Left ventricle myocardium inferior (tissue), 1 donor: ENCODE measurements around the gene CD274. TPM values are rescaled to one million over a fixed set of nuclear protein-coding genes. Genes with fewer than 3 reads are reported as not detected.
"Not testable (repeated sequence)": the region's sequence is repeated elsewhere in the genome, so short reads cannot be mapped to it uniquely, and the experiment has no call there.

ENCODE experiments used
- DNase-seq: peaks from one replicate; pipeline ENCODE4 v3.0.0-alpha.2; 2020
- H3K27ac ChIP-seq: fragments of 200-600 bp; replicated peaks from 2 replicates; pipeline ENCODE4 v1.8.0; 2021
- H3K27me3 ChIP-seq: fragments of 200-600 bp; 2 replicates; pipeline ENCODE4 v1.8.0; 2021; ENCODE audit warnings: low read depth
- H3K36me3 ChIP-seq: fragments of 200-600 bp; 2 replicates; pipeline ENCODE4 v1.8.0; 2021
- H3K4me1 ChIP-seq: fragments of 200-600 bp; 2 replicates; pipeline ENCODE4 v1.8.0; 2021
- H3K4me3 ChIP-seq: fragments of 200-600 bp; 2 replicates; pipeline ENCODE4 v1.8.0; 2021; ENCODE audit warnings: mild to moderate bottlenecking, moderate library complexity
- H3K9me3 ChIP-seq: fragments of 200-600 bp; replicated peaks from 2 replicates; pipeline ENCODE4 v1.8.0; 2021
- CTCF ChIP-seq: fragments of 200-600 bp; IDR thresholded peaks from 2 replicates; pipeline ENCODE4 v1.8.0; 2021; ENCODE audit warnings: antibody characterized with exemption, mild to moderate bottlenecking, borderline replicate concordance
- intact Hi-C: fragments of 100-400 bp; cut with micrococcal nuclease; formaldehyde crosslinking; loops from one replicate; pipeline ENCODE4 v1.11.0; 2022
- total RNA-seq: library from RNA; stranded (reverse); fragmentation: NEBNext Ultra II Directional; extraction: Animal tissue kit (Norgen Biotek cat#: 25700); gene quantifications from one replicate; pipeline ENCODE4 v1.2.1, GENCODE V29; 2021
- donor health status: DM: no; HTN: yes; CAD: no; lungs with severe emphysema.

Gene CD274
- total RNA-seq, 1 donor from 2014 or later, result 14.7 TPM

GRCh38 chr9:5428172-5428571 is 22.2 kb upstream of the CD274 start:
- H3K27me3 ChIP-seq, result no peaks in the 10 kb centered on the region
- no peak for DNase-seq
- no peaks in the 10 kb centered on the region for H3K4me1 ChIP-seq
- H3K27ac ChIP-seq, result no peak overlapping the region
- H3K36me3 ChIP-seq, result peaks cover 18% of the 10 kb centered on the region
- no peaks in the 10 kb centered on the region for H3K9me3 ChIP-seq
- intact Hi-C loops, result no loop called here
- TF ChIP-seq CTCF, result no peak
- H3K4me3 ChIP-seq, result no peak overlapping the region

DNA sequence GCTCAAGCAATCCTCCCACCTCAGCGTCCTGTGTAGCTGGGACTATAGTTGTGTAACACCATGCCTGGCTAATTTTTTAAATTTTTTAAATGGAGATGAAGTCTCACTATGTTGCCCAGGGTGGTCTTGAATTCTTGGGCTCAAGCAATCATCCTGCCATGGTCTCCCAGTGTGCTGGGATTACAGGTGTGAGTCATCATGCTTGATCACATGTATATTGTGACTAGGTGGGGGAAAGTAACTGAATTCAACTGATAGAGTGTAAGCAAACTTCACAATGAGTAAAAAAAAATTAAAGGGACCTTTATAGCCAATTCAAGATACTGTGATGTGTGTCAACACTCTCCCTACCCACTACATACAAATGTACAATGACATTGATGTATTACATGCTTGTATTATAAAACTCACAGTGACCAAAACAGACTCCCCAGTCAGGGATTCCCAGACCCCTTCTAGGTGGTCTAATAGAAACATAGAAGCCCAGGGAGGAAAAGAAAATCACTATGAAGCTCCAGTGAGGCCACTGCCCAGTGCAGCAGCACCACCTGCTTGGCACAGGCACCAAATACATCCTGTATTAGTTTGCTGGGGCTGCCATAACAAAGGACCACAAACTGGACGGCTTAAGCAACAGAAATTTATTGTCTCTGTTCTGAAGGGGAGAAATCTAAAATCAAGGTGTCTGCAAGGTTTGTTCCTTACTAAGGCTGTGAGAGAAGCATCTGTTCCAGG is 21.4 kb upstream of the CD274 start:
- Histone ChIP-seq H3K27me3 (no peaks in the 10 kb centered on the region), H3K4me1 (no peaks in the 10 kb centered on the region), H3K27ac (no peak overlapping the region), H3K36me3 (peaks cover 18% of the 10 kb centered on the region), H3K4me3 (no peak overlapping the region), H3K9me3 (no peaks in the 10 kb centered on the region)
- no peak for DNase-seq
- no peak for TF ChIP-seq CTCF
- intact Hi-C loops, result no loop called here

GRCh38 chr9:5429873-5430564 is 20.3 kb upstream of the CD274 start:
- peaks cover 19% of the 10 kb centered on the region for H3K36me3 ChIP-seq
- DNase-seq, result no peak
- no peak overlapping the region for H3K27ac ChIP-seq
- no peak for TF ChIP-seq CTCF
- no peaks in the 10 kb centered on the region for H3K4me1 ChIP-seq
- no peaks in the 10 kb centered on the region for H3K27me3 ChIP-seq
- no peaks in the 10 kb centered on the region for H3K9me3 ChIP-seq
- no peak overlapping the region for H3K4me3 ChIP-seq
- intact Hi-C loops, result no loop called here

GRCh38 chr9:5430912-5431311 is 19.4 kb upstream of the CD274 start:
- Histone ChIP-seq H3K36me3 (peaks cover 28% of the 10 kb centered on the region), H3K27ac (no peak overlapping the region), H3K4me3 (no peak overlapping the region), H3K9me3 (no peaks in the 10 kb centered on the region), H3K4me1 (peaks cover 8% of the 10 kb centered on the region), H3K27me3 (no peaks in the 10 kb centered on the region)
- no peak for TF ChIP-seq CTCF
- intact Hi-C loops, result no loop called here
- DNase-seq, result no peak

DNA sequence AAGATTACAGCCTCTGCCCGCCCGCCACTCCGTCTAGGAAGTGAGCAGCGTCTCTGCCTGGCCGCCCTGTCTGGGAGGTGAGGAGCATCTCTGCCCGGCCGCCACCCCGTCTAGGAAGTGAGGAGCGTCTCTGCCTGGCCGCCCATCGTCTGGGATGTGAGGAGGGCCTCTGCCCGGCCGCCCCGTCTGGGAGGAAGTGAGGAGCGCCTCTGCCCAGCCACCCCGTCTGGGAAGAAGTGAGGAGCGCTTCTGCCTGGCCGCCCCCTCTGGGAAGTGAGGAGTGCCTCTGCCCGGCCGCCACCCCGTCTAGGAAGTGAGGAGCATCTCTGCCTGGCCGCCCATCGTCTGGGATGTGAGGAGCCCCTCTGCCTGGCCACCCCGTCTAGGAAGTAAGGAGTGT is 17.5 kb upstream of the CD274 start:
- H3K9me3 ChIP-seq, H3K27me3 ChIP-seq, H3K4me3 ChIP-seq, intact Hi-C loops, H3K27ac ChIP-seq, DNase-seq: not testable (repeated sequence)
- peaks cover 25% of the 10 kb centered on the region for H3K4me1 ChIP-seq
- peaks cover 31% of the 10 kb centered on the region for H3K36me3 ChIP-seq

DNA sequence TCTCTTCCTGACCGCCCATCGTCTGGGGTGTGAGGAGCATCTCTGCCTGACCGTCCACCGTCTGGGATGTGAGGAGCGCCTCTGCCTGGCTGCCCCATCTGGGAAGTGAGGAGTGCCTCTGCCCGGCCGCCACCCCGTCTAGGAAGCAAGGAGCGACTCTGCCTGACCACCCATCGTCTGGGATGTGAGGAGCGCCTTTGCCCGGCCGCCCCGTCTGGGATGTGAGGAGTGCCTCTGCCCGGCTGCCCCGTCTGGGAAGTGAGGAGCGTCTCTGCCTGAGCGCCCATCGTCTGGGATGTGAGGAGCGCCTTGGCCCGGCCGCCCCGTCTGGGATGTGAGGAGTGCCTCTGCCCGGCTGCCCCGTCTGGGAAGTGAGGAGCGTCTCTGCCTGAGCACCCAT is 17.0 kb upstream of the CD274 start:
- peaks cover 31% of the 10 kb centered on the region for H3K36me3 ChIP-seq
- H3K9me3 ChIP-seq, H3K4me3 ChIP-seq, H3K27ac ChIP-seq, intact Hi-C loops, DNase-seq, H3K27me3 ChIP-seq: not testable (repeated sequence)
- H3K4me1 ChIP-seq, result peaks cover 30% of the 10 kb centered on the region

DNA sequence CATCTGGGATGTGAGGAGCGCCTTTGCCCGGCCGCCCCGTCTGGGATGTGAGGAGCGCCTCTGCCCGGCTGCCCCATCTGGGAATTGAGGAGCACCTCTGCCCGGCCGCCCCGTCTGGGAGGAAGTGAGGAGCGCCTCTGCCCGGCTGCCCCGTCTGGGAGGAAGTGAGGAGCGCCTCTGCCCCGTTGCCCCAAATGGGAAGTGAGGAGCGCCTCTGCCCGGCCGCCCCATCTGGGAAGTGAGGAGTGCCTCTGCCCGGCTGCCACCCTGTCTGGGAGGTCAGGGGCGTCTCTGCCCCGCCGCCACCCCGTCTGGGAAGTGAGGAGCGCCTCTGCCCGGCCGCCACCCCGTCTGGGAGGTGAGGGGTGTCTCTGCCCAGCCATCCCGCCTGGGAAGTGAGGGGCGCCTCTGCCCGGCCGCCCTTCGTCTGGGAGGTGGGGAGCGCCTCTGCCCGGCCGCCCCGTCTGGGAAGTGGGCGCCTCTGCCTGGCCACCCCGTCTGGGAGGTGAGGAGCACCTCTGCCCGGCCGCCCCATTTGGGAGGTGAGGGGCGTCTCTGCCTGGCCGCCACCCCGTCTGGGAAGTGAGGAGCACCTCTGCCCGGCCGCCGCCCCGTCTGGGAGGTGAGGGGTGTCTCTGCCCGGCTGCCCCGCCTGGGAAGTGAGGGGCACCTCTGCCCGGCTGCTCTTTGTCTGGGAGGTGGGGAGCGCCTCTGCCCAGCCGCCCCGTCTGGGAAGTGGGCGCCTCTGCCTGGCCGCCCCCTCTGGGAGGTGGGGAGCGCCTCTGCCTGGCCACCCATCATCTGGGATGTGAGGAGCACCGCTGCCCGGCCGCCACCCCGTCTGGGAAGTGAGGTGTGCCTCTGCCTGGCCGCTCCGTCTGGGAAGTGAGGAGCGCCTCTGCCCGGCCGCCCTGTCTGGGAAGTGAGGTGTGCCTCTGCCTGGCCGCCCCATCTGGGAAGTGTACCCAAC is 16.2 kb upstream of the CD274 start:
- intact Hi-C loops, H3K27me3 ChIP-seq, H3K4me3 ChIP-seq, H3K9me3 ChIP-seq, DNase-seq, H3K27ac ChIP-seq: not testable (repeated sequence)
- Histone ChIP-seq H3K4me1 (peaks cover 36% of the 10 kb centered on the region), H3K36me3 (peaks cover 28% of the 10 kb centered on the region)
